Superior temporal gyrus (tissue), 1 donor: ENCODE measurements around the gene HAAO.

Source experiments
- DNase-seq: peaks from one replicate; pipeline ENCODE4 v3.0.0-alpha.2; 2016; ENCODE audit errors: extremely low spot score

Gene HAAO

GRCh38 chr2:42793334-42794270, 1.2 kb upstream of the HAAO start:
- DNase-seq = no peak

- DNase-seq = no peak
Measured at GRCh38 chr2:42792087-42792582, 248 bp downstream of the HAAO start.

GRCh38 chr2:42791606-42792005, 777 bp downstream of the HAAO start:
- no peak for DNase-seq

GRCh38 chr2:42789751-42790150, 2.6 kb downstream of the HAAO start:
- no peak for DNase-seq

GRCh38 chr2:42788882-42789281, 3.5 kb downstream of the HAAO start:
- DNase-seq = no peak

GRCh38 chr2:42788478-42788793, 3.9 kb downstream of the HAAO start:
- no peak for DNase-seq

- DNase-seq = no peak
Measured at GRCh38 chr2:42787788-42788477, 4.5 kb downstream of the HAAO start.

GRCh38 chr2:42787424-42787787, 5.0 kb downstream of the HAAO start:
- no peak for DNase-seq

GRCh38 chr2:42786561-42787345, 5.6 kb downstream of the HAAO start:
- no peak for DNase-seq

- DNase-seq = no peak
Measured at GRCh38 chr2:42784204-42784880, 8.0 kb downstream of the HAAO start.

GRCh38 chr2:42783511-42783910, 8.9 kb downstream of the HAAO start:
- no peak for DNase-seq

GRCh38 chr2:42781181-42781580, 11.2 kb downstream of the HAAO start:
- no peak for DNase-seq

GRCh38 chr2:42777883-42778805, 14.2 kb downstream of the HAAO start:
- no peak for DNase-seq

GRCh38 chr2:42775810-42776209, 16.6 kb downstream of the HAAO start:
- no peak for DNase-seq

GRCh38 chr2:42775186-42775585, 17.2 kb downstream of the HAAO start:
- no peak for DNase-seq

GRCh38 chr2:42771546-42772153, 20.7 kb downstream of the HAAO start:
- DNase-seq = no peak

GRCh38 chr2:42770288-42771131, 21.9 kb downstream of the HAAO start:
- peak; percentile 30 for DNase-seq

- DNase-seq = no peak
Measured at GRCh38 chr2:42769583-42770287, 22.6 kb downstream of the HAAO start.
